ENCODE data around the gene PXDN. TPM values are rescaled to one million over a fixed set of nuclear protein-coding genes. Genes with fewer than 3 reads are reported as not detected.

Gene PXDN
- total RNA-seq, 1 donor from 2014 or later = 292 TPM

- peaks cover 30% of the 10 kb centered on the region for H3K36me3 Mint-ChIP-seq
- no peaks in the 10 kb centered on the region for H3K27me3 Mint-ChIP-seq (ENCODE audit: low read depth)
- H3K4me3 Mint-ChIP-seq = no peak overlapping the region
- H3K27ac Mint-ChIP-seq = peak overlapping the region; percentile 11
- TF ChIP-seq, protein P1, sequence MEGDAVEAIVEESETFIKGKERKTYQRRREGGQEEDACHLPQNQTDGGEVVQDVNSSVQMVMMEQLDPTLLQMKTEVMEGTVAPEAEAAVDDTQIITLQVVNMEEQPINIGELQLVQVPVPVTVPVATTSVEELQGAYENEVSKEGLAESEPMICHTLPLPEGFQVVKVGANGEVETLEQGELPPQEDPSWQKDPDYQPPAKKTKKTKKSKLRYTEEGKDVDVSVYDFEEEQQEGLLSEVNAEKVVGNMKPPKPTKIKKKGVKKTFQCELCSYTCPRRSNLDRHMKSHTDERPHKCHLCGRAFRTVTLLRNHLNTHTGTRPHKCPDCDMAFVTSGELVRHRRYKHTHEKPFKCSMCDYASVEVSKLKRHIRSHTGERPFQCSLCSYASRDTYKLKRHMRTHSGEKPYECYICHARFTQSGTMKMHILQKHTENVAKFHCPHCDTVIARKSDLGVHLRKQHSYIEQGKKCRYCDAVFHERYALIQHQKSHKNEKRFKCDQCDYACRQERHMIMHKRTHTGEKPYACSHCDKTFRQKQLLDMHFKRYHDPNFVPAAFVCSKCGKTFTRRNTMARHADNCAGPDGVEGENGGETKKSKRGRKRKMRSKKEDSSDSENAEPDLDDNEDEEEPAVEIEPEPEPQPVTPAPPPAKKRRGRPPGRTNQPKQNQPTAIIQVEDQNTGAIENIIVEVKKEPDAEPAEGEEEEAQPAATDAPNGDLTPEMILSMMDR (IDR thresholded peaks at IDR 0.05; ENCODE audit: unreplicated experiment) = no peak
- DNase-seq (ENCODE audit: low spot score in 2 of 2, unreplicated experiment in 2 of 2) = no peak
- H3K9me3 Mint-ChIP-seq = no peaks in the 10 kb centered on the region
- H3K4me1 Mint-ChIP-seq = peaks cover 15% of the 10 kb centered on the region
Observed at GRCh38 chr2:1642066-1642861, 102.1 kb downstream of the PXDN start.

DNA sequence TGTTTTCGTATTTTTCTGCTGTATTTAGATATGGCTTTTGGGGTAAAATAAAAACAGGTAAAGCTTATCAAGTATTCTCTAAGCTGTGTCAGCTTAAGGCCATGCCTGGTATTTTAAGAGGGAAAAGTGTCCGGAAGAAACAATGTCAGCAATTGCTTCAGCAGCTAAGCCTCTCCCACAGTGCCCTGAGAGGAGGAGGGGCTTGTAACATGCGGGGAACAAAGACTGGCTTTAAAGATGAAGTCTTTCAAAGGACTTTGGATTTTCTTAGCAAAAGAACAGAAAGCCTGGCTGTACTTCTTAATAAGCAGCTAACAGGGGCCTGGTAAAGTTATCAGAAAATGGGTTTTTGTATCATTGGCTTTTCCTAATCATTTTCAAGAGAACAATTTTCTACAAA, 102.8 kb downstream of the PXDN start:
- no peak for DNase-seq (ENCODE audit: low spot score in 2 of 2, unreplicated experiment in 2 of 2)
- peaks cover 32% of the 10 kb centered on the region for H3K36me3 Mint-ChIP-seq
- peak overlapping the region; percentile 11 for H3K27ac Mint-ChIP-seq
- H3K4me3 Mint-ChIP-seq = no peak overlapping the region
- H3K9me3 Mint-ChIP-seq = no peaks in the 10 kb centered on the region
- no peaks in the 10 kb centered on the region for H3K27me3 Mint-ChIP-seq (ENCODE audit: low read depth)
- H3K4me1 Mint-ChIP-seq = peaks cover 15% of the 10 kb centered on the region
- TF ChIP-seq, protein P1 (IDR thresholded peaks at IDR 0.05; ENCODE audit: unreplicated experiment) = no peak

- no peak overlapping the region for H3K4me3 Mint-ChIP-seq
- peaks cover 11% of the 10 kb centered on the region for H3K4me1 Mint-ChIP-seq
- no peak for DNase-seq (ENCODE audit: low spot score in 2 of 2, unreplicated experiment in 2 of 2)
- peaks cover 36% of the 10 kb centered on the region for H3K36me3 Mint-ChIP-seq
- H3K27ac Mint-ChIP-seq = no peak overlapping the region
- H3K9me3 Mint-ChIP-seq = no peaks in the 10 kb centered on the region
- no peaks in the 10 kb centered on the region for H3K27me3 Mint-ChIP-seq (ENCODE audit: low read depth)
- TF ChIP-seq, protein P1 (IDR thresholded peaks at IDR 0.05; ENCODE audit: unreplicated experiment) = no peak
Observed at GRCh38 chr2:1640301-1641135, 103.8 kb downstream of the PXDN start.

GRCh38 chr2:1639086-1639858, 105.0 kb downstream of the PXDN start:
- TF ChIP-seq, protein P1 (IDR thresholded peaks at IDR 0.05; ENCODE audit: unreplicated experiment) = no peak
- Mint-ChIP-seq H3K27ac (no peak overlapping the region), H3K4me1 (peaks cover 11% of the 10 kb centered on the region), H3K9me3 (no peaks in the 10 kb centered on the region), H3K4me3 (no peak overlapping the region), H3K36me3 (peaks cover 40% of the 10 kb centered on the region), H3K27me3 (ENCODE audit: low read depth) (no peaks in the 10 kb centered on the region)
- DNase-seq (ENCODE audit: low spot score in 2 of 2, unreplicated experiment in 2 of 2) = no peak

DNA sequence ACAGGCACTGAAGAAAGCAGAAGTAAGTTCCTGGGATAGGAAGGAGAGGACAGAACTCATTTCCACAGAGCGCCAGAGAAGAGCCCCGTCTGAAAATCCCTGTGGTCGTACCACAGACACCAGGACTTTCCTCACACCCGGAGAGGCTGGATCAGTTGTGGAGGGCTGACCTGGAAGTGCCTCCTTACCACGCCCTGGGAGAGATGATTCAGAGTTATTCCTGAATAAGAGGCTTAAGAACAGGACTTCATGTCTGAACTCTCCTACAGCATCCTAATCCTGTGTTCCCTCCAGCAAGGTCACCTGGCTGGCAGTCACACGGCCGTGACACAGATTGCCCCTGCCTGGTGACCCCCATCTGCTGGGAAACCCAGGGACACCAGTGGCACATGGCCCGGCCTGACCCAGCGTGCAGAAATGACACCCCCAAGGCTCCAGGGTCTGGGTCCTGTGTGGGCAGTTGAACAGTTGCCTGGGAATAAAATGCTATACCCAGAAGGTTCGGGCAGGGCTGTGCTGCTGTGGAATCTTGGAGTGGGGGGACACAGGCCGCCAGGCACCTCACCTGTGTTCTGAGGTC, 105.9 kb downstream of the PXDN start:
- Mint-ChIP-seq H3K36me3 (peaks cover 37% of the 10 kb centered on the region), H3K27ac (no peak overlapping the region), H3K4me3 (no peak overlapping the region), H3K4me1 (peaks cover 11% of the 10 kb centered on the region), H3K9me3 (no peaks in the 10 kb centered on the region), H3K27me3 (ENCODE audit: low read depth) (no peaks in the 10 kb centered on the region)
- DNase-seq (ENCODE audit: low spot score in 2 of 2, unreplicated experiment in 2 of 2) = no peak
- TF ChIP-seq, protein P1 (IDR thresholded peaks at IDR 0.05; ENCODE audit: unreplicated experiment) = no peak
